Endothelial cell (in vitro differentiated cells): Measurements from ENCODE around the gene EXOSC10. TPM values are rescaled to one million over a fixed set of nuclear protein-coding genes. Genes with fewer than 3 reads are reported as not detected.
A peak's percentile ranks its signal among the peaks of the same experiment; 100 is the strongest.

Experiments
- DNase-seq: peaks from one replicate; pipeline ENCODE4 v3.0.0; 2021; ENCODE audit warnings: low spot score
- H3K27ac Mint-ChIP-seq: one replicate; pipeline ENCODE4 v1.8.0; 2021; ENCODE audit warnings: mixed read lengths, inconsistent platforms; ENCODE audit not compliant: unreplicated experiment
- H3K27me3 Mint-ChIP-seq: one replicate; pipeline ENCODE4 v1.8.0; 2021; ENCODE audit warnings: mild to moderate bottlenecking, moderate library complexity, mixed read lengths, inconsistent platforms; ENCODE audit not compliant: unreplicated experiment
- H3K36me3 Mint-ChIP-seq: one replicate; pipeline ENCODE4 v1.8.0; 2021; ENCODE audit warnings: mild to moderate bottlenecking, low read depth, mixed read lengths, inconsistent platforms; ENCODE audit not compliant: unreplicated experiment
- H3K4me1 Mint-ChIP-seq: one replicate; pipeline ENCODE4 v1.8.0; 2021; ENCODE audit warnings: mild to moderate bottlenecking, mixed read lengths, inconsistent platforms; ENCODE audit not compliant: unreplicated experiment
- H3K4me3 Mint-ChIP-seq: one replicate; pipeline ENCODE4 v1.8.0; 2021; ENCODE audit warnings: mild to moderate bottlenecking, mixed read lengths, inconsistent platforms; ENCODE audit not compliant: unreplicated experiment
- H3K9me3 Mint-ChIP-seq: one replicate; pipeline ENCODE4 v1.8.0; 2021; ENCODE audit warnings: mixed read lengths, inconsistent platforms; ENCODE audit not compliant: unreplicated experiment
- total RNA-seq: library from RNA; stranded (reverse); fragmentation: NEBNext Ultra II Directional; extraction: Animal tissue kit (Norgen Biotek cat#: 25700); gene quantifications from one replicate; pipeline ENCODE4 v1.2.1, GENCODE V29; 2021; ENCODE audit not compliant: unreplicated experiment
- TF ChIP-seq, protein P1 (sequence below): fragments of 200-600 bp; sonication (generic); IDR thresholded peaks from one replicate; pipeline ENCODE4 v1.5.0; 2021; ENCODE audit warnings: antibody characterized with exemption; ENCODE audit not compliant: unreplicated experiment

Gene EXOSC10
- total RNA-seq, 1 donor from 2014 or later, result 80.6 TPM

DNA sequence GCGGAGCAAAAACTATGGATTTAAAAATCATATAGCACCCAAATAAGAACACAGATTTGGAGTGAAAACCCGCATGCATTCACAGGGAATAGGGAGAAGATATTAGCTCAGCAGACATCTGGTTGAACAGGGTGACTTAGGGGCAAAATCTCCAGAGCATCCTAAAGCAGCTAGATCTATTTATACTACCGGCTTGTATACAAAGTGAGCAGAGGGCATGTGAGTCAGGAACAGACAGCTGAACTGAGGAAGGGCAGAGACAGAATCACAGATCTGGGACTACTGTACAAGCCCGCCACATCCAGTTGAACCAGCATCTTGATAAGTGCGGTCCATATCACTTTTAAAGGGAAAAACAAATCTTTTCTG lies 35.2 kb upstream of the EXOSC10 start:
- H3K36me3 Mint-ChIP-seq, result peaks cover 45% of the 10 kb centered on the region
- peak overlapping the region; percentile 70 for H3K4me3 Mint-ChIP-seq
- H3K27ac Mint-ChIP-seq, result no peak overlapping the region

DNA sequence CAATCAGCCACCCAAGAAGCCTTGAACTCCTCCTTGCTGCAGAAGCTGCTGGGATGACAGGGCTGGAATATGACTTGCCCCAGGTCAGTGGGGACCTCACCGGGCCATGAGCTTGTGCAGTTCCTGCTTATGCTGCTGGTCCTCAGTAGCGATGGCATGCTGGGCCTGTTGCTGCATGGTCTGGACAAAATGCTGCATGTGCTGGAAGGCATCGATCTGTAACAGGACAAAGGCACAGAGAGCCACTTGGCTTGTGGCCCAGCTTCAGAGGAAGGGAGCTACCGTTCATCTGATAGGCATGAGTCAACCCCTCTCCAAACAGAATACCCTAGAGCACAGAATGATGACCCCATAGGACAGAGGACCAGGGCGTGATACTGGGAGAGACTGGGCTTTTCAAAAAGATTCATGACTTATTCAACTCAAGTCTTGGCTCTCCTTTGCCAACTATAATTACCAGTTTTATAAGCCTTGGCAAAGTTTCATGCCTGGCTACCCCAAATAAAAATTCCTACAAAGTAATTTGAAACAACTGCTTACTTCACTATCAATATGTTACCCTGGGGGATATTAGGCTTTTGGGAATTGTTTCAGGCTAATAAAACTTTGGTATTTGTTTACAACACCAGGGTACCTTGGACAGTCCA lies 34.7 kb upstream of the EXOSC10 start:
- H3K27me3 Mint-ChIP-seq, result peaks cover 1% of the 10 kb centered on the region
- H3K4me3 Mint-ChIP-seq, result no peak overlapping the region
- no peaks in the 10 kb centered on the region for H3K9me3 Mint-ChIP-seq
- TF ChIP-seq, protein P1, sequence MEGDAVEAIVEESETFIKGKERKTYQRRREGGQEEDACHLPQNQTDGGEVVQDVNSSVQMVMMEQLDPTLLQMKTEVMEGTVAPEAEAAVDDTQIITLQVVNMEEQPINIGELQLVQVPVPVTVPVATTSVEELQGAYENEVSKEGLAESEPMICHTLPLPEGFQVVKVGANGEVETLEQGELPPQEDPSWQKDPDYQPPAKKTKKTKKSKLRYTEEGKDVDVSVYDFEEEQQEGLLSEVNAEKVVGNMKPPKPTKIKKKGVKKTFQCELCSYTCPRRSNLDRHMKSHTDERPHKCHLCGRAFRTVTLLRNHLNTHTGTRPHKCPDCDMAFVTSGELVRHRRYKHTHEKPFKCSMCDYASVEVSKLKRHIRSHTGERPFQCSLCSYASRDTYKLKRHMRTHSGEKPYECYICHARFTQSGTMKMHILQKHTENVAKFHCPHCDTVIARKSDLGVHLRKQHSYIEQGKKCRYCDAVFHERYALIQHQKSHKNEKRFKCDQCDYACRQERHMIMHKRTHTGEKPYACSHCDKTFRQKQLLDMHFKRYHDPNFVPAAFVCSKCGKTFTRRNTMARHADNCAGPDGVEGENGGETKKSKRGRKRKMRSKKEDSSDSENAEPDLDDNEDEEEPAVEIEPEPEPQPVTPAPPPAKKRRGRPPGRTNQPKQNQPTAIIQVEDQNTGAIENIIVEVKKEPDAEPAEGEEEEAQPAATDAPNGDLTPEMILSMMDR, result no peak
- no peak overlapping the region for H3K27ac Mint-ChIP-seq
- peaks cover 50% of the 10 kb centered on the region for H3K36me3 Mint-ChIP-seq
- H3K4me1 Mint-ChIP-seq, result no peaks in the 10 kb centered on the region
- DNase-seq, result no peak

More for the DNA sequence above, 35.2 kb upstream of the EXOSC10 start:
- Mint-ChIP-seq H3K27me3 (peaks cover 1% of the 10 kb centered on the region), H3K4me1 (no peaks in the 10 kb centered on the region), H3K9me3 (no peaks in the 10 kb centered on the region)
- no peak for DNase-seq
- TF ChIP-seq, protein P1, result no peak

DNA sequence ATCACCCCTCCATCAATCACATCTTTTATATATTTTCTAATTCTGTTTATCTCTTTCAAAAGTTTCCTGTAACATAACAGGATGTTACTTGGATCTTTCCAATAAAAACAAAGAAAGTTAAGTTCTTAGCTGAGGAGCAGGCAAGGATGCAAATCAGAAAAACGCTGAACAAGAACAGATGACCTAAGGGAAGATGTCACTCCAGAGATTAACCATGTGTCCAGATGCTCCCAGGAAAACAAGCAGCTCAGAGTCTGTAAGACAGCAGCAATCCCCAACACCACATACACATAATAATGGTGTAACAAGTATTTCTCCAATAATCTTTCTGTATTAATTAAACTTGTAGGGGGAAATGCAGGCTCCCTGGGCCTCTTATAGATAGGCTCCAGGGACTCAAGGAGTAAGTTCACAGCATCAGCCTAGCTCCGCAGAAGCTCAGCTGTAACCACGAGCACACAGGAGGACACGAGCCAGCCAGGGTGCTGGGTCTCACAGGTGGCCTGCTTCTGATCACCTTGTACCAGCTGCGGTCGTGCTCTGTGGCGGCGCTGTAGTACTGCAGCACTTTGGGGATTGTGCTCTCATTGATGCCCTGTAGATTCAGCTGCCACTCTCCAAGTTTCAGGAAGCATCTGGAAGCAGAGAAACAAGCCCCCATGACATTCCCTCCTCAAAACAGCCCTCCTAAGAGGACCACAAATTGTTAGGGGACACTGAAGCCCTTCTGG lies 33.1 kb upstream of the EXOSC10 start:
- H3K27ac Mint-ChIP-seq, result no peak overlapping the region
- TF ChIP-seq, protein P1, result no peak
- H3K36me3 Mint-ChIP-seq, result peaks cover 54% of the 10 kb centered on the region
- DNase-seq, result no peak
- H3K27me3 Mint-ChIP-seq, result peaks cover 1% of the 10 kb centered on the region
- no peaks in the 10 kb centered on the region for H3K4me1 Mint-ChIP-seq
- H3K9me3 Mint-ChIP-seq, result no peaks in the 10 kb centered on the region
- H3K4me3 Mint-ChIP-seq, result peak overlapping the region; percentile 77

DNA sequence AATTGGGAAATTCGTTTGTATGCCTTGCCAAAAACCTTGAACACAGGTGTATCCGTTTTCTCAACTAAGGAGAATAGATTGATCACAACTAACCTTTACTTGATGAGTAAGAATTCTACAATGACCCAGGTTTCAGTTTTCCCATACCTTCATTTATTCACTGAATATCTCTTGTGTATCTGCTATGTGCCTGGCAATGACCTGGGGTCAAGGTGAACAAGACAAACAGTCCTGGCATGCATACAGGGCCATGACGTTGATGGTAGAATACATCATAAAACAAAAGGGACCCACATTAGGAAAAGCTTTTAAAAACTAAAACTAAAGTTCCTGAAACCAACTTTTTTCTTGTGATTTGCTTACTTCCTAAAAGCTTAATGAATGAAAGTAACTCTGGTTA lies 32.1 kb upstream of the EXOSC10 start:
- Mint-ChIP-seq H3K27me3 (peaks cover 1% of the 10 kb centered on the region), H3K9me3 (no peaks in the 10 kb centered on the region), H3K4me1 (no peaks in the 10 kb centered on the region), H3K4me3 (no peak overlapping the region), H3K27ac (no peak overlapping the region), H3K36me3 (peaks cover 60% of the 10 kb centered on the region)
- TF ChIP-seq, protein P1, result no peak
- no peak for DNase-seq

DNA sequence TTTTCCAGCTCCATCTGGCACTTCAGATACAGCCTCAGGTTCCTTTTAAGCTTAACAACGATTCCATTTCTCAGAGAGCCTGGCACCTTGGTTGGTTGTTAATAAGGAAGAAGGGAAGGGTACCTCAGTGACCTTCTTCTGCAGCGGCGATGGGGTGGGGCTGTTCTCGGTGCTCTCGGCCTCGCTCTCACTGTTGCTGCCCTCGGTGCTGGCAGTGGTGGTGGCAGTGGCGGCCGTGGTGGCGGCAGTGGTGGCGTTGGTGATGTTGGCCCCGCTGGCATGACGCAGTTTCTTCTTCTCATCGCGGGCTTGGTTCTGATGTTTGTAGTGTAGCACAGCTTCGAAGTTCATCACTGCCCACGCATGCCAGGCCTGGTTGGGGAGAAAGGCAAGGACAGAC lies 30.7 kb upstream of the EXOSC10 start:
- H3K27ac Mint-ChIP-seq, result no peak overlapping the region
- H3K4me3 Mint-ChIP-seq, result peak overlapping the region; percentile 44
- no peaks in the 10 kb centered on the region for H3K4me1 Mint-ChIP-seq
- H3K36me3 Mint-ChIP-seq, result peaks cover 69% of the 10 kb centered on the region
- TF ChIP-seq, protein P1, result no peak
- DNase-seq, result no peak
- H3K9me3 Mint-ChIP-seq, result no peaks in the 10 kb centered on the region
- H3K27me3 Mint-ChIP-seq, result peaks cover 1% of the 10 kb centered on the region
